GM19238 (cell line): ENCODE measurements around the gene NSUN3.
"Not testable (repeated sequence)": the region's sequence is repeated elsewhere in the genome, so short reads cannot be mapped to it uniquely, and the experiment has no call there.

ENCODE experiments used
- DNase-seq: peaks from one replicate; pipeline ENCODE4 v3.0.0; 2011; ENCODE audit warnings: low spot score; ENCODE audit not compliant: insufficient read length

Gene NSUN3

DNA sequence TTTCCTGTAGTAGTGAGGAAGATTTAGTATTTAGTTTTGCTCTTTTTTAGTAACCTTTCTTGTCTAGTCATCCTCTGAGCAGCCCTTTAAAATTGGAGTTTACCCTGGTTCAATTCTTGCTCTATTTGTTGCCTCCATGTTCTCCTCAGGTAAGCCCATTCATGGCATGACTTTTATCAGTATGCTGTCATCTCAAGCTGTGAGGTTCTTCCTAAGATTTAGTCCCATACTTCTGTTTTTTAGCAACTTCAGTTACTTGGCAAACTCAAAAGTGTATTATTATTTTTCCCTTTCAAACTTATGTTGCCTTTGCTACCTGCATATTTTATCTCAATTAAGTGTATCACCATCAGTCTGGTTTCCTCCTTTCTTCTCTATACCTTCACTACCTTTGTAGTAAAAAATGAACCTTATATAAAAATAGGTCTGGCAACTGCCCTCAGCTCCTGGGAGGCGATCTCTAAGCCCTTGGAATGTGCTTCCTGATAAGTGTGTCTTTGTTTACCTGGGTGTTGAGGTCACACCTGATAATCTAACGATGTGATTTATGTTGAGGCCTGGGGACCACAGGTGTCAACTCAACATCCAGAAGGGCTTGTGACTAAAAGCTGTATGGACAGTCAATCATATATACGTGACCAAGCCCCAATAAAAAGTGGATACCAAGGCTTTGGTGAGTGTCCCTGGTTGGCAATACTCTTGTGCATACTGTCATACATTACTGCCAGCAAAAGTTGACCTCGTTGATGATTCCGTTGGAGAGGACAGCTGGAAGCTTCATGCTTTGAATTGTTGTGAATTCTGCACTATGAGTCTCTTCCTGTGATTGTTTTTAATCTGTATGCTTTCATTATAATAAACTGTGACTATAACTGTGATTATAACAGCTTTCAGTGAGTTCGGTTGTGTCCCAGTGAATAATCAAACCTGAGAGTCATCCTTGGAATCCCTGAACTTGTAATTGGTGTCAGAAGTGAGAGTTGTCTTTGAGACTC lies 3.9 kb downstream of the NSUN3 start:
- no peak for DNase-seq

DNA sequence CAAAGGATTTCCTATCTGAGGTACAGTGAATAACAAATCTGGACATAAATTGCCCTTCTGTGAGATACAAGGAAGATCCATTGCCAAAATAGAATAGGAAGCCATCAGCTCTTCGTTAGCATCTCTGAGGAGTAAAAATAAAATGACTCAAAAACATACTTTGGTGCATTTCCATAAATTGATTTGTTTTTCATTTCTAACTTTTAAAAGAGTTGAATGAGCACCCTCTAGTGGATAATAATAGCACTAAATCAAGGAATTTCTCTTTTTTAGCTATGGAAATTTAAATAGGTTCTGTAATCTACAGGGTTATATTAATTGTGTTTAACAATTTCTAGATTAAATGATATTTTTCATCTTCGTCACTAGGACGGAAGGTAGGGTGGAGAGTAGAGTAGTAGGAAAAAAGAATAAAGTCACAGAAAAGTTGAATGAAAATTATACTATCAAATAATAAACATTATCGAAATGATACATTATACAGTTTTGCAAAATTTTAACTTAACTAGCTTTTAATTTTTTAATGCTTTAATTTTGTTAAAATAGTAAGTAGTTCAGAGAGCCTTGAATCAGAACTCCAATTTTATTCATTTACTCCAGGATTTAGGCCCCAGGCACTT lies 6.4 kb downstream of the NSUN3 start:
- no peak for DNase-seq

DNA sequence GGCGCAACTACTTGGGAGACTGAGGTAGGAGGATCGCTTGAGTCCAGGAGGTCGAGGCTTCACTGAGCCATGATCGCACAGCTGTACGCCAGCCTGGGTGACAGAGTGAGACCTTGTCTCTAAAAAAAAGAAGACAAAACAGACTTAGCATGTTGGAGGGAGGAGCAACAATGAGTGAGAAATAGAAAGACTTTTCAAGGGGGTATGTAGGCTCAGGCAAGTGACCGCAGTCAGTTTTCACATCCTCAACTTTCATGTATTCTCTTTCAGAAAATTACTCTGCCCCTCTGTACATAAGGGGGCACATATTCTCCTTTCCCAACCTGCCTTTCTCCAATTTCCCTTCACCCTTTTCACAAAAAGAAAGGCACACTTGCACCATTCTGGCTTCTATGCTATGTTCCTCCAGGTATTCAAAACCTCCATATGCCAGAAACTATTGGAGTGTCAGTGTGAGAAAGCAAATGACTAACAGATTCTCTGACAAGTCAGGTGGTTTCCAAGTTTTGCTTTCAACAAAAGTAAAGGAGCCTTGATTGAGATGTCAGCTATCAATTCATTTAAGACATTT lies 7.6 kb downstream of the NSUN3 start:
- DNase-seq = no peak

DNA sequence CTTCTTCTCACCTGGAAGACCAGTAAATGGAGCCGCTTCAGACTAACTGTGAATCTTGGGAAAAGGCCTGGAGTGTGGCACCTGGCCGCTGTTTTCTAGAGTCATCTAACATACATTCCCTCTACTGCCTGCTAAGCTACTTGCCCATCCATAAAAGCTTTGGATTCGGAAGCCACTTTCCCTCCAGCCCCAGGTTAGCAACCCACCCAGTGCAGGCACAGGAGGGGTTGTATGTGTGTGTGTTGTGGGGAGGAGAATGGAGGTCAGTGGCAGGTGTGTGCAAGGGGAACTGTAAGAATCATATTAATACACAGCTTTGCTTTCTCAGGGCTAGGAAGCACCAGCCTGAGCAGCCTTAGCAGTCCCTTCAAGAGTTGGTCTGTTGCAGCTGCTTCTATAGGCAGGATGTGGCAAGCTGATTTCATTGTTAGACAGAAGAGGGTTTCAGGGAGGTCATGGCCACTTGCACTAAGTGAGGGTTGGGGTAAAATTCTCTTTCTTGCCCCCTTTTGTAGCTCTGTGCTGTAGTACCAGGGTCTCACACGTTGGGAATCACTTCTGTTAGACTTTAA lies 8.9 kb downstream of the NSUN3 start:
- no peak for DNase-seq

DNA sequence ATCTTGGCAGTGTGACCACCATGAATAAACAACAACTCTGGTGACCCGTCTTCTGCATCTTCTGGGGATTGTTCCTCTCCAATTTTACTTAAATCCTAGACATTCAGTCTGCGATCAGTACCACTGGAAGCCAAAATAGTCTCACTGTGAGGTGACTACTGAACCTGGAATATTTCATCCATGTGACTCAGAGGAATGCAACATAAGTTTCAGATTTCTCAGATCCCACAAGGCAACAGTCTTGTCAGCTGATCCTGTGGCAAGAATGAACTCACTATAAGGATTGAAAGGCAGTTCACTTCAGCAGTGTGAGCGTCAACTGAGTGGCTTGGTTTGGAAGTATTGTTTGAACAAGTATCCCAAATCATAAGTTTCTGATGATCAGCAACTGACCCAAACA lies 13.2 kb downstream of the NSUN3 start:
- no peak for DNase-seq

DNA sequence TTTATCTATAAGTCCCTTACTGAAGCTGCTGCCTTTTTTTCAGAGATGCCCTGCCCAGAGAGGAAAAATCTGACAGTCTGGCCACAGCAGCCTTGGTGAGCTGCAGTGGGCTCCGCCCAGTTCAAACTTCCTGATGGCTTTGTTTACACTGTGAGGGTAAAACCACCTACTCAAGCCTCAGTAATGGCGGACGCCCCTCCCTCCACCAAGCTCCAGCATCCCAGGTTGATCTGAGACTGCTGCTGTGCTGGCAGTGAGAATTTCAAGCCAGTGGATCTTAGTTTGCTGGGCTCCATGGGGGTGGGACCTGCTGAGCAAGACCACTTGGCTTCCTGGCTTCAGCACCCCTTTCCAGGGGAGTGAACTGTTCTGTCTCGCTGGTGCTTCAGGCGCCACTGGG lies 17.7 kb downstream of the NSUN3 start:
- not testable (repeated sequence) for DNase-seq

DNA sequence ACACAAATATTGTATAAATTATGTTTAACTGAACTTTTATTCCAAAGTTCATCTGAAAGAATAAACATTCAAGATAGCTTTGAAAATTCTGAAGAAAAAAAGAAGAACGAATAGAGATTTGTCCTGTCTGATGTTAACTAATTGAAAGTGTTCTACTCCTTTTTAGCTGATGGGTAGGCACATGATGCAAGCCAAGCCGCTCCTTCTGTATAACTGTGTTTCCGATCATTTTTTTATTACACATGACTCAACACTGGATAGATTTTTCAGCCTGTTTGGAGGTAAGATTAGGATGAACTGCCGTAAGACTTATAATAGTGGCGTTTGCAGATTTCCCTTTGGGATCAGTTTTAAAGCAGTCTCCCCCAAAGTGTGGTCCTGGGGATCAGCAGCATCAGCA lies 19.0 kb downstream of the NSUN3 start:
- DNase-seq = no peak

DNA sequence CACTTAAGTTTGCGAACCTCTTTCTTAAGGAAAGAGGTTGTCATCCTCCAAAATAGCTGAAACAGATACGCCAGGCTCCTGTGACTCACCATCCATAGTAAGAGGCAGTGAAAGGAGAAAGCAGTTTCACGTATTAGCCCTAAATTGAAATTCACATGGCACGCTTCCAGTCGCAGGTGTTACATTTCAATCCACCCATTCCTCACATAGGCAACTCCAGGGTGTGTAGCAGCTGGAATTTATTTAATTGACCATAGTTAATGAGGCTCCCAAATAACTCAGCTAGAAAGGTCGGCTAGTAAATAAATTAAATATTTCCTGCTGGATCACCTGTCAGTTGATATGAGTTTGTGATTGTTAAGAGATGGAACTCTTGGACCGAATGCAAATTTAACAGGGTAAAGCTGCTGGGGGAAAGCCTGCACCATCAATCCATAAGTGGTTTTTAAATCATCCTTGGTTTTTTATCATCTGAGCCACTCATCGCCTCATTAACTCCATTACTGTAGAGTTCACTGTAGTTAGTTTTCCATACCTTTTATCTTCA lies 19.6 kb downstream of the NSUN3 start:
- DNase-seq = no peak

DNA sequence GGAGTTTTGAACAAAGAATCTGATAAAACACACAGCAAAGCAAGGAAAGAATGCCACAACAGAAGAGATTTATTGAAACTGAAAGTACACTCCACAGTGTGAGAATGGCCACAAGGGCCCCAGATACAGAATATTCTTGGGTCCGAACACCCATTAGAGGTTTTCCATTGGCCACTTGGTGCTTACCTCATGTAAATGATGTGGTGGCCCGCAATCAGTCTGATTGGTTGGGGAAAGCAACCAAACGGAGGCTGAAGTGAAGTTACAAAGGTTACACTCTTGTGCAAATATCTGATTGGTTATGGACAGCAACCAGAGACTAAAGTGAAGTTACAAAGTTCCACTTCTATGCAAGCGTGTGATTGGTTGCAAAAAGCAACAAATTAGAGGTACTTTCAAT lies 20.4 kb downstream of the NSUN3 start:
- no peak for DNase-seq

DNA sequence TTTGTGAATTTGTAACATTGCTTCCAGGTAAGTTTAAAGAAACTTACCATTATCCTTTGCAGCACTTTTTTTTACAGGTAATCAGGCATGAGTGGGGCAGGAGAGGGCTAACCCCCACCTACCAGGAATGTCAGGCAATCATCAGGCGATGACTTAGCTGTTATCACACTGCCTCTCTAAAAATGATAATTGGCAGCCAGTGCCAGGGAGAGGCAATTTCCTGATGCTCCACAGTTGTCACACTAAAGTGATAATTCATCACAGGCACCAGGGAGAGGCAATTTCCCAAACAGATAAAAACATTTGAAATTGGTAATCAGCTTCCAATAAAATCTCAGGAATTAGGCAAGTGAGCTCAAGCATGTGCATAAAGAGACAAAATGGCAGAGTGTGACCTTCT lies 26.3 kb downstream of the NSUN3 start:
- DNase-seq = no peak

DNA sequence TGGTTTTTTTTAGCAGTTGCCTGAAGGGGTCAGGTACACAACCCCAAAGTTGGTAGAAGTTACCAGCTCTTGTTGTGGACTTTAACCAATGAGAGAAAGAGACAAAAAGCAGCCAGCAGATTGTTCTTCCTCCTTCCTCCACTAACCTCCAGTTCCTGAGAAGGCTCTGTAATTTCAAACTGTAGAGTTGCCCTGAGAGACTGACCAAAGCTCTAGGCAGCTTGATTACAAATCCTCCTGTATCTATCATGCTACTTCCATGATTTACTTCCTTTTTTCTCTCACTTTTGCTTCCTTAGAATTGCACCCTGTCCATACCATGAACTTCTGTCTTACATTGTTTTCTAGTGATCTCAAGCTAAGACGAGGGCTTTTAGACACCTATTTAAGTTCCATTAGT lies 29.2 kb downstream of the NSUN3 start:
- no peak for DNase-seq

DNA sequence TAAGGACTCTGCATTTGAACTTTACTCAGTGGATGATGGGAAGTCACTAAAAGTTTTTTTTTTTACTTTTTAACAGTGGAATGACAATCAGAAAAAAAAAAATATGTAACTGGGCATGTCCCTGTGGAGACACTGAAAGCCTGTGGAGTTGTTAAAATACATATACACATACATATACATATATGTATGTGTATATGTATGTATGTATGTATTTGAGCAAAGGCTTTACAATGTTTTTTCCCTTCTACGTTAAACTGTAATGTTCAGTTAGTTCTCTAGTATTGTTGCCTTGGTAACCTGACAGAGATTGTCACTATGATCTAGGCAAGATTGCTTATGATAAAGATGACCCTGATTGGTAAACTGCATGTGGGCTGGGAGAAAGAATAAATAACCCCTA lies 30.3 kb downstream of the NSUN3 start:
- DNase-seq = no peak

DNA sequence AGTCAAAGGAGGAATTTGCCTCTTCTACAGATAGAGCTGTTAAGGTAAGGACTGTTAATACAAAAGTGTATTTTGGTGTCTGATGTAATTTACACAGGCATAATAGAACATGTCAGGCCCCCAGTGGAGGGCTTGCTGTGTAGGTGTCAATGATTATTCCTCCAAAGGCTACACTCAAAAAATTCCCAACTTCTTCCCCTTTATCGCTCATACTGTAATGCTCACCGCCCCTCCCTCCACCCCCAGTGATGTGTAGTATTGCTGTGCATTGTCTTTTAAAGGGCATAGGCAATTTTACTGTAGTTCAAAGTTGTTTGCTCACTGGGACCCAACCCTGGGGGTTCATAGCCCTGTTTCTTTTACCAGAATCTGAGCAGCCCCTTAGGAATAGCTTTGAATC lies 32.2 kb downstream of the NSUN3 start:
- no peak for DNase-seq

DNA sequence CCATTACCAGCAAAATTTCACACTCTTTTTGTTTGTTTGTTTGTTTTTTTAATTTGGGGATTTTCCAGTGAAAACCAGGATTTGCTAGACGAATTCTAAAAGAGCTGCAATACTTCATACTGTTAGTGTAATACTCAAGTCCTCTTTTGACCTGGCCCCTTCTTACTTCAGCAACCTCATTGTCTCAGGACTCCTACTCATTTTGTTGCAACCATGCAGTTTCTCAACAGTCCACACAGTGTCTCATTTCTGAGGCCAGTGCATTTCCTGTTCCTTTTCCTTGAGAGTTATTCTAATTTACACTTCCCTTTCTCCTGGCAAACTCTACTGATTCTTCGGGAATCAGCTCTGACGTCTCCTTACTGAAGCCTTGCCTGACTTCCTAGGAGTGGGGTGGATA lies 35.6 kb downstream of the NSUN3 start:
- DNase-seq = no peak

DNA sequence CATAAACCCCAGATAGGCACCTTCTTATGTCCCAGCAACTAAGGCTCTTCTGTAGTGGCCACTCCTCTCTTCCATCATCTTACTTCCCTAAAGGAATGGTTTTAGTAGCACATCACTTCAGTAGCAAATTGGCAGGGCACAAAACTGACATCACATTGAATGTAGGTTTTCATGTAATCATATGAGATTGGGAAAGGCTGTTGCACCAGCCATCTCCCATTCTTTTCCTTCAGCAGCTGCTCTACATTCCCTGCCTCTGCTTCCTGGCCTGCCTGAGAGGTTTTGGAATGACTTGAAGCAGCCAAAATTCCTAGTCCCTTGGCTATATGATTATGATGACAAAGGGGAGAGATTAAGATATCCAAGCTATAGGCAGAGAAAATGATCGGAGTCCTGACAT lies 36.5 kb downstream of the NSUN3 start:
- no peak for DNase-seq

DNA sequence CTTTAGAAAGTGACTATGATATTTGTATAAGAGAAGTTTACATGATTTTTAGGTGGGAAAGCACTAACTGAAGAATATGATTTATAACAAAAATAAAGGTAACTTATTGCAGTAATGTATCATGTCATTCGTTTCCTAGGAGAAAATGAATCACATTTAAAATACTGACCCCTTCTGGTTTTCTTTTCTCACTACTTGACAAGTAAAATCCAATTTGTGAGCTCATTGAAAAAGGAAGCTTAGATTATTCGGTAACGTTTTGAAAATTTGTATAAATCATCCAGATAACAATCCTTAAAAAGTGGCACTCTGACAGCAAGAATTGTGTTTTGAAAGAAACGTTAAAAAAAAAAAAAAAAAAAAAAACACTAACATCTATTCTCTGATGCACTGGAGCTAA lies 39.0 kb downstream of the NSUN3 start:
- no peak for DNase-seq

DNA sequence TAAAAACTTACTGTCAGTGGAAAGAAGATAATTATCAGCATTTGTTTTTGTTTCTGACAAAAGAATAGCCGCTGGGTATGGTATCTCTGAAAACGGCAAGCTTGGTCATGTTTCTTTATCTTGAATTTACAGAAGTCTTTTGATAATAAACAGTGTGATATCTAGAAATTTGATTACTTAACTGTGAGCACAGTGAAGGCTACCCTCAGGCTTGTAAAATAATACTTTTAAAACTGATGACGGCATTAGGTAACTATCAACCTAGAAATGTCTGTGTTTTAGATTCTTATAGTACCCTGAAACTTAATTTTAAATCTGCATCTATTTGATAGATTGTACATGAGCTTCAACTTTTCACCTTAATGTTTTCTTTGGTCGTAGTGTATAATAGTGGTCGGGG lies 43.4 kb downstream of the NSUN3 start:
- DNase-seq = no peak

DNA sequence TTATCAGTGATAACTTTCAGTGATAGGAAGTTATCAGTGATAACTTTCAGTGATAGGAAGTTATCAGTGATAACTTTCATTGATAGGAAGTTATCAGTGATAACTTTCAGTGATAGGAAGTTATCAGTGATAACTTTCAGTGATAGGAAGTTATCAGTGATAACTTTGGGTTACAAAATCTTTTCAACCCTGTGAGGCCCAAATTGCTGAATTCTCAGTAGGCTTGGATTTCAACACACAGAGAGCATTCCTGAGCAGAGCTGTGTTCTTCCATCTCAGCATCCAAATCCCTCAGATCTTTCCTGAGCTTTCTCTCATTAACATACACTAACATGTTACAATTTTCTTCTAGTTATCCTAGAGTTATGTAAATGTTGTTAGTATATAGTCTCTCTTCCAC lies 47.4 kb downstream of the NSUN3 start:
- DNase-seq = not testable (repeated sequence)

DNA sequence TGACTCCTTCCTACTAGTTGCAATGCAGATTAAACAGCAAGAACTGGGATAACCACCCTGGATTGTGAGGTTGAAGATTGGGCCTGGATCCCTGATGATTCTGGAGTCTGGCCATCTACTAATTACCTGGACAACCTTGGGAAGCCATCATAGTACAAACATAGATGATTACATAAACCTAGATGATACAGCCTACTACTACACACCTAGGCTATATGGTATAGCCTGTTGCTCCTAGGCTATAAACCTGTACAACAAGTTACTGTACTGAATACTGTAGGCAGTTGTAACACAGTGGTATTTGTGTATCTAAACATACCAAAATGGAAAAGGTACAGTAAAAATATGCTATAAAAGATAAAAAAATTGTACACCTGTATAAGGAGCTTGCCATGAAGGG lies 48.0 kb downstream of the NSUN3 start:
- no peak for DNase-seq

DNA sequence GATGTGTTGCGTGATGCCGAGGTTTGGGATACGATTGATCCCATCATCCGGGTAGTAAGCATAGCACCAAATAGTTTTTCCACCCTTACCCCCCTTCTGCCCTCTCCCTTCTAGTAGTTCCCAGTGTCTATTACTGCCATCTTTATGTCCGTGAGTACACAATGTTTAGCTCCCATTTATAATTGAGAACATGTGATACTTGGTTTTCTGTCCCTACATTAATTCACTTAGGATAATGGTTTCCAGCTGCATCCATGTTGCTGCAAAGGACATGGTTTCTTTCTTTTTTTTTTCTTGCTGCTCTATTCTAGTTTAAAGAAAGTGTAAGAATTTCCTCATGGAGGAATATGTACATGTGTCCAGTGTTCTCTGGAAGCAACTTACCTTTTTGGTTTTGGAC lies 51.8 kb downstream of the NSUN3 start:
- DNase-seq = no peak

DNA sequence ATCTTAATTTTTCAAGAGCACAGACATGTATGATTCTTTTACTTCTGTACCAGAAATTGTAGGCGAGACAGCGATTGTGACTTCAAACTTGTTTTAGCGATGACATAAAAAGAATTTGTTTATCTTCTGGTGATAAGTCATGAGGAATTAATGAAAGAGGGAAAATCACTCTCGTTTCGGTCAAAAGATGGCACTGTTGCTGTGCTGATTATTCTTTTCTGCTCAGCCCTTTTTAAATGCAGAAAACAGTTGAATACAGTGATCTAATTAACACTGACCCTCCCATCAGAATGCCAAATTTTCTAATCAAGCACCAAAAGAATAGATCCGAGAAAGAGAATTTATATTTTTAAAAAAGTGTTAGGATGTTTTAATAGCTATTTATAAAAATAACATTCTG lies 52.6 kb downstream of the NSUN3 start:
- no peak for DNase-seq

DNA sequence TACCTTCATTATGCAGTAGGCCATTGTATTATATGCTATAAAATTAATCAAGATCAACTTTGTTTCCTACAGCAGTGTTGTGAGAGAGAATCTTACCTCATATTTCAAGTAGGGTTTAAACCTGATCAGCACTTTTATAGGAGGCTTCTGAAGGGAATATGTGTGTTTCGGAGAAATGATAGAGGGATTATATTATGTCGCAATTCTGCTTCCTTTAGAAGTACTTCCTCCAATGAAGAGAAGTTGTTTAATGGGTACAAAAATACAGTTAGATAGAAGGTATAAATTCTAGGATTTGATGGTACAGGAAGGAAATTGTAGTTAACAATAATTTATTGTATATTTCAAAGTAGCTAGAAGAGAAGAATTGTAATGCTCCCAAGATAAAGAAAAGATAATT lies 54.9 kb downstream of the NSUN3 start:
- no peak for DNase-seq
